MM.1S (cell line): Measurements from ENCODE around the gene BEX1.
A peak's percentile ranks its signal among the peaks of the same experiment; 100 is the strongest.
"Not testable (repeated sequence)": the region's sequence is repeated elsewhere in the genome, so short reads cannot be mapped to it uniquely, and the experiment has no call there.

Experiments
- DNase-seq: peaks from one replicate; pipeline ENCODE4 v3.0.0-alpha.2; 2015
- H2AFZ ChIP-seq: fragments of 300-600 bp; sonication (generic); 2 replicates; pipeline ENCODE4 v1.6.0; 2016; ENCODE audit warnings: antibody characterized with exemption, low read length
- H3F3A ChIP-seq: fragments of 300-600 bp; sonication (generic); 2 replicates; pipeline ENCODE4 v1.6.1; 2016; ENCODE audit warnings: mild to moderate bottlenecking, antibody characterized with exemption, low read length, moderate library complexity, mixed read lengths; ENCODE audit not compliant: insufficient read depth
- H3K27ac ChIP-seq: fragments of 300-600 bp; sonication (generic); 2 replicates; pipeline ENCODE4 v1.5.1; 2016; ENCODE audit warnings: mild to moderate bottlenecking, low read length
- H3K27me3 ChIP-seq: fragments of 300-600 bp; sonication (generic); replicated peaks from 2 replicates; pipeline ENCODE4 v1.6.0; 2016; ENCODE audit warnings: low read length; ENCODE audit not compliant: insufficient read depth
- H3K36me3 ChIP-seq: fragments of 300-600 bp; sonication (generic); replicated peaks from 2 replicates; pipeline ENCODE4 v1.6.1; 2016; ENCODE audit warnings: mild to moderate bottlenecking, low read length, mixed read lengths; ENCODE audit not compliant: insufficient read depth
- H3K4me1 ChIP-seq: fragments of 300-600 bp; sonication (generic); 2 replicates; pipeline ENCODE4 v1.6.1; 2016; ENCODE audit warnings: low read length, mixed read lengths
- H3K4me2 ChIP-seq: fragments of 300-600 bp; sonication (generic); 2 replicates; pipeline ENCODE4 v1.6.0; 2016; ENCODE audit warnings: low read depth, low read length
- H3K4me3 ChIP-seq: fragments of 300-600 bp; sonication (generic); 2 replicates; pipeline ENCODE4 v1.5.1; 2016; ENCODE audit warnings: low read length, mixed read lengths
- H3K79me2 ChIP-seq: fragments of 300-600 bp; sonication (generic); 2 replicates; pipeline ENCODE4 v1.6.1; 2016; ENCODE audit warnings: mixed run types, low read length, mixed read lengths
- H3K9ac ChIP-seq: fragments of 300-600 bp; sonication (generic); 2 replicates; pipeline ENCODE4 v1.6.1; 2016; ENCODE audit warnings: low read length, mixed read lengths
- H3K9me2 ChIP-seq: fragments of 300-600 bp; sonication (generic); replicated peaks from 2 replicates; pipeline ENCODE4 v1.6.1; 2016; ENCODE audit warnings: mild to moderate bottlenecking, low read length, mixed read lengths; ENCODE audit not compliant: insufficient read depth
- H3K9me3 ChIP-seq: fragments of 300-600 bp; sonication (generic); replicated peaks from 2 replicates; pipeline ENCODE4 v1.6.1; 2016; ENCODE audit warnings: mild to moderate bottlenecking, low read length, mixed read lengths; ENCODE audit not compliant: insufficient read depth
- H4K20me1 ChIP-seq: fragments of 300-600 bp; sonication (generic); 2 replicates; pipeline ENCODE4 v1.6.1; 2016; ENCODE audit warnings: mild to moderate bottlenecking, low read length, moderate library complexity, mixed read lengths; ENCODE audit not compliant: insufficient read depth
- CTCF ChIP-seq: fragments of 300-600 bp; sonication (generic); IDR thresholded peaks from 2 replicates; pipeline ENCODE4 v1.5.1; 2016; ENCODE audit warnings: antibody characterized with exemption, low read length, mixed read lengths
- EZH2 ChIP-seq: fragments of 300-600 bp; sonication (generic); optimal IDR thresholded peaks from 2 replicates; pipeline ENCODE3; 2017; ENCODE audit warnings: low read depth, mild to moderate bottlenecking, antibody characterized with exemption, low read length, mixed read lengths
- EZH2phosphoT487 ChIP-seq: fragments of 300-600 bp; sonication (generic); IDR thresholded peaks from 2 replicates; pipeline ENCODE4 v1.6.1; 2018; ENCODE audit warnings: antibody characterized with exemption, low read length

BEX1 gene

GRCh38 chrX:103063918-103064434, at the start of gene BEX1:
BEX1 (minus strand) TSS chrX:103064171; CDS start chrX:103063274, 897 bp downstream.
- no peak within 1 kb of the TSS for H2AFZ ChIP-seq
- no peaks in the 10 kb centered on the region for H3K4me1 ChIP-seq
- no peaks in the 10 kb centered on the region for H3K79me2 ChIP-seq
- H3K36me3 ChIP-seq: no peaks in the 10 kb centered on the region
- no peaks in the 10 kb centered on the region for H3K27me3 ChIP-seq
- no peaks in the 10 kb centered on the region for H3K9me3 ChIP-seq
- no peaks in the 10 kb centered on the region for H3K9me2 ChIP-seq
- no peak for DNase-seq
- H3K9ac ChIP-seq: no peak within 1 kb of the TSS
- H4K20me1 ChIP-seq: no peaks in the 10 kb centered on the region
- peak within 1 kb of the TSS; percentile 41 for H3K4me2 ChIP-seq
- no peak within 1 kb of the TSS; the same call in 1 of the 2 replicates for H3K4me3 ChIP-seq
- no peak within 1 kb of the TSS for H3K27ac ChIP-seq
- H3F3A ChIP-seq: no peaks in the 10 kb centered on the region
- no peak for TF ChIP-seq EZH2phosphoT487
- TF ChIP-seq EZH2: no peak
- TF ChIP-seq CTCF: no peak

- H3K4me3 ChIP-seq, H3K9me2 ChIP-seq, H3K27me3 ChIP-seq, DNase-seq, H2AFZ ChIP-seq, H3K36me3 ChIP-seq, H3K9me3 ChIP-seq, H3K79me2 ChIP-seq, H3K27ac ChIP-seq, H4K20me1 ChIP-seq, H3K4me2 ChIP-seq, H3K4me1 ChIP-seq, H3F3A ChIP-seq, H3K9ac ChIP-seq: not testable (repeated sequence)
These were observed 45.5 kb upstream of the BEX1 start for GRCh38 chrX:103109497-103109896.

- Histone ChIP-seq H3F3A (no peaks in the 10 kb centered on the region), H3K27me3 (no peaks in the 10 kb centered on the region), H4K20me1 (no peaks in the 10 kb centered on the region), H3K4me2 (no peak overlapping the region), H3K9me3 (no peaks in the 10 kb centered on the region), H3K36me3 (no peaks in the 10 kb centered on the region), H3K27ac (no peak overlapping the region), H3K4me1 (no peaks in the 10 kb centered on the region), H3K4me3 (no peak overlapping the region), H3K9me2 (no peaks in the 10 kb centered on the region), H3K9ac (no peak overlapping the region), H3K79me2 (no peaks in the 10 kb centered on the region), H2AFZ (no peak overlapping the region)
- no peak for TF ChIP-seq EZH2phosphoT487
- no peak for TF ChIP-seq CTCF
- TF ChIP-seq EZH2: no peak
- DNase-seq: no peak
These were observed 43.9 kb upstream of the BEX1 start for GRCh38 chrX:103107836-103108235.

- H3K27ac ChIP-seq, H3K9ac ChIP-seq, H3K4me1 ChIP-seq, H3K4me3 ChIP-seq, H3K9me2 ChIP-seq, H3F3A ChIP-seq, H3K9me3 ChIP-seq, H3K27me3 ChIP-seq, H2AFZ ChIP-seq, H3K79me2 ChIP-seq, H3K36me3 ChIP-seq, H3K4me2 ChIP-seq, H4K20me1 ChIP-seq, DNase-seq: not testable (repeated sequence)
These were observed 43.3 kb upstream of the BEX1 start for GRCh38 chrX:103107227-103107737.

GRCh38 chrX:103104370-103104769, 40.4 kb upstream of the BEX1 start:
- DNase-seq, H3K79me2 ChIP-seq, H3K4me1 ChIP-seq, H3F3A ChIP-seq, H3K9me2 ChIP-seq, H4K20me1 ChIP-seq, H3K9ac ChIP-seq, H3K9me3 ChIP-seq, H3K36me3 ChIP-seq, H3K27me3 ChIP-seq, H3K27ac ChIP-seq, H2AFZ ChIP-seq, H3K4me3 ChIP-seq, H3K4me2 ChIP-seq: not testable (repeated sequence)

GRCh38 chrX:103103866-103104265, 39.9 kb upstream of the BEX1 start:
- not testable (repeated sequence) for H4K20me1 ChIP-seq, H3K27me3 ChIP-seq, DNase-seq, H2AFZ ChIP-seq, H3K4me3 ChIP-seq, H3K9me3 ChIP-seq, H3F3A ChIP-seq, H3K27ac ChIP-seq, H3K36me3 ChIP-seq, H3K9me2 ChIP-seq, H3K79me2 ChIP-seq, H3K4me1 ChIP-seq, H3K4me2 ChIP-seq, H3K9ac ChIP-seq
